ENCODE measurements around the gene INPP5D.

DNA sequence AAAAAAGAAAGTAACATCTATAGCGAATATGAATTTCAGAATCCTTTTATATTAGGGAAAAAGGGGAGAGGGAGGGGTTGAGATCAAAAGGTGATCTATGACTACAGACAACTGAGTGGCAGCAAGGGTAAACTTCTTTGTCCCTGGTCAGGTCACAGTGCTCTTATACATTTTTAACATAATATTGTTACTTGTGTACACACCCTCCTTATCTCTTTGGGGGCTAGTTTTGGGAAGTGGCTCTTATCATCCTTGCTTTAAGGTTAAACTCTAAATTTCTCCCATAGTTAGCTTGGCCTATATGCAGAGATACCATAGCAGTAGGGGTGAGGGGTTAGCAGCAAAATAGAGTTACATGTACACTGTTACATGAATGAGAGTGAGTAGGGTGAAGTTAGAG lies 159.7 kb downstream of the INPP5D start:
- TF ChIP-seq, protein P1, sequence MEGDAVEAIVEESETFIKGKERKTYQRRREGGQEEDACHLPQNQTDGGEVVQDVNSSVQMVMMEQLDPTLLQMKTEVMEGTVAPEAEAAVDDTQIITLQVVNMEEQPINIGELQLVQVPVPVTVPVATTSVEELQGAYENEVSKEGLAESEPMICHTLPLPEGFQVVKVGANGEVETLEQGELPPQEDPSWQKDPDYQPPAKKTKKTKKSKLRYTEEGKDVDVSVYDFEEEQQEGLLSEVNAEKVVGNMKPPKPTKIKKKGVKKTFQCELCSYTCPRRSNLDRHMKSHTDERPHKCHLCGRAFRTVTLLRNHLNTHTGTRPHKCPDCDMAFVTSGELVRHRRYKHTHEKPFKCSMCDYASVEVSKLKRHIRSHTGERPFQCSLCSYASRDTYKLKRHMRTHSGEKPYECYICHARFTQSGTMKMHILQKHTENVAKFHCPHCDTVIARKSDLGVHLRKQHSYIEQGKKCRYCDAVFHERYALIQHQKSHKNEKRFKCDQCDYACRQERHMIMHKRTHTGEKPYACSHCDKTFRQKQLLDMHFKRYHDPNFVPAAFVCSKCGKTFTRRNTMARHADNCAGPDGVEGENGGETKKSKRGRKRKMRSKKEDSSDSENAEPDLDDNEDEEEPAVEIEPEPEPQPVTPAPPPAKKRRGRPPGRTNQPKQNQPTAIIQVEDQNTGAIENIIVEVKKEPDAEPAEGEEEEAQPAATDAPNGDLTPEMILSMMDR (conservative IDR thresholded peaks at IDR 0.05): no peak
- TF ChIP-seq EZH2 (IDR thresholded peaks at IDR 0.05; ENCODE audit: low read depth): no peak

Data from PC-9 (cell line).